Body of pancreas (tissue), 4 donors: ENCODE data around the gene SNAPIN. TPM values are rescaled to one million over a fixed set of nuclear protein-coding genes. Genes with fewer than 3 reads are reported as not detected.
"Not testable (repeated sequence)": the region's sequence is repeated elsewhere in the genome, so short reads cannot be mapped to it uniquely, and the experiment has no call there.

ENCODE experiments used
- ATAC-seq: fragments of 150-250 bp; one replicate; pipeline ENCODE4 v1.9.1; 2016
- DNase-seq, 4 donors: peaks; one replicate each; pipeline ENCODE4 v3.0.0-alpha.2; 2019
- H3K27ac ChIP-seq, 4 donors: fragments of 200-600 bp; sonication (generic); 1 replicate in 3 of 4; 2 replicates in 1 of 4; pipeline versions ENCODE4 v1.5.1 to v1.6.1; 2016 to 2019; ENCODE audit warnings: mild to moderate bottlenecking in 1 of 4, mixed read lengths in 1 of 4, moderate library complexity in 1 of 4
- H3K27me3 ChIP-seq, 2 donors: fragments of 200-600 bp; sonication (generic); one replicate each; pipeline ENCODE4 v1.6.0; 2016; ENCODE audit warnings: mild to moderate bottlenecking in 1 of 2
- H3K36me3 ChIP-seq, 2 donors: fragments of 200-600 bp; sonication (generic); replicated peaks in 1 of 2; 2 replicates each; pipeline ENCODE4 v1.5.1; 2016; ENCODE audit warnings: low read depth in 2 of 2; ENCODE audit not compliant: insufficient read depth in 1 of 2
- H3K4me1 ChIP-seq: fragments of 200-600 bp; sonication (generic); one replicate; pipeline ENCODE4 v1.6.0; 2016
- H3K4me3 ChIP-seq, 2 donors: fragments of 200-600 bp; sonication (generic); 1 replicate in 1 of 2; 2 replicates in 1 of 2; pipeline ENCODE4 v1.5.1; 2016 to 2019
- H3K9me3 ChIP-seq, 3 donors: fragments of 200-600 bp; sonication (generic); 1 replicate in 2 of 3; 2 replicates in 1 of 3; pipeline ENCODE4 v1.5.1; 2016
- POLR2A ChIP-seq, 3 donors: fragments of 450-650 bp; IDR thresholded peaks; one replicate each; pipeline ENCODE4 v1.6.1; 2016; ENCODE audit warnings: antibody characterized with exemption in 3 of 3, mild to moderate bottlenecking in 2 of 3
- WGBS, 2 donors: methylation state at CpG; one replicate each; pipeline ENCODE4 v1.1.5; 2017; 5-methylcytosine and 5-hydroxymethylcytosine counted together
- intact Hi-C: fragments of 100-400 bp; cut with DNase I; formaldehyde crosslinking; loops from one replicate; pipeline ENCODE4 v1.15.1; 2023
- total RNA-seq, 2 donors: library from RNA; depleted of rRNA; stranded (reverse); fragments of >200 nt; gene quantifications; one replicate each; pipeline ENCODE4 v1.1.0, GENCODE V29; 2016
- TF ChIP-seq, protein P1 (sequence below), 7 experiments: fragments of 450-650 bp in 4 of 7; fragments of 200-600 bp in 3 of 7; sonication (generic) in 3 of 7; IDR thresholded peaks; one replicate each; pipeline ENCODE4 v1.5.1; 2016 to 2019; ENCODE audit warnings: antibody characterized with exemption in 7 of 7

SNAPIN gene
- total RNA-seq, 2 donors from 2014 or later: 21.8 to 23.7 TPM

DNA sequence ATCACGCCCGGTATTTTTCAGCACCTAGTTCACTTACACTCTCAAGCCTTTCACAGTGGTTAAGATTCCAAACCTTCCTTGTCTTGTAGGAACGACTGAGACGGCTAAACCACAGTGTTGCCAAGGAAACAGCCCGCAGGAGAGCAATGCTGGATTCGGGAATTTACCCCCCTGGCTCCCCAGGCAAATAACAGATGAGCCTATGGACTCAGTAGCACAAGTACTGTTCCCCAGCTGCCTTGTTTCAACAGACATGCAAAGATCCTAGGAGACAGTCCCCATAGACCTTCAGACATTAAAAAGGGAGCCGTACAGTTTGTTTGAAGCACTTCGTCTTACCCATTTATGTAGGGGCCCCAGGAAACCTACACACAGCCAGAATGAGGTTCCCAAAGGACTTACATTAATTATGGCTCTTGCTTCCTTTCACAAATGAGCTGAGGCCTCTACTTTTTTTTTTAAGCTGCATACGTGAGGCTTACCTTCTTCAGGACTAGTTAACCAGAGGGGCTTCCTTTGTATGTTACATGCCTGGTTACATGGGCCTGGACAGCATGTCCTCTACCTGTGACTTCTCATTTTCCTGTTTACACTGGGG lies 2.7 kb downstream of the SNAPIN start:
- no peak overlapping the region for H3K4me3 ChIP-seq
- no peaks in the 10 kb centered on the region for H3K9me3 ChIP-seq
- no peak for DNase-seq
- peaks cover 5 to 44% of the 10 kb centered on the region in 2 donors for H3K36me3 ChIP-seq
- peaks cover 18% of the 10 kb centered on the region for H3K4me1 ChIP-seq
- no peak overlapping the region for H3K27ac ChIP-seq
- H3K27me3 ChIP-seq: no peaks in the 10 kb centered on the region
- intact Hi-C loops: no loop called here
- 60 to 63% methylated on average over 9 of the region's 9 CpGs for WGBS, 2 donors
- TF ChIP-seq, protein P1, sequence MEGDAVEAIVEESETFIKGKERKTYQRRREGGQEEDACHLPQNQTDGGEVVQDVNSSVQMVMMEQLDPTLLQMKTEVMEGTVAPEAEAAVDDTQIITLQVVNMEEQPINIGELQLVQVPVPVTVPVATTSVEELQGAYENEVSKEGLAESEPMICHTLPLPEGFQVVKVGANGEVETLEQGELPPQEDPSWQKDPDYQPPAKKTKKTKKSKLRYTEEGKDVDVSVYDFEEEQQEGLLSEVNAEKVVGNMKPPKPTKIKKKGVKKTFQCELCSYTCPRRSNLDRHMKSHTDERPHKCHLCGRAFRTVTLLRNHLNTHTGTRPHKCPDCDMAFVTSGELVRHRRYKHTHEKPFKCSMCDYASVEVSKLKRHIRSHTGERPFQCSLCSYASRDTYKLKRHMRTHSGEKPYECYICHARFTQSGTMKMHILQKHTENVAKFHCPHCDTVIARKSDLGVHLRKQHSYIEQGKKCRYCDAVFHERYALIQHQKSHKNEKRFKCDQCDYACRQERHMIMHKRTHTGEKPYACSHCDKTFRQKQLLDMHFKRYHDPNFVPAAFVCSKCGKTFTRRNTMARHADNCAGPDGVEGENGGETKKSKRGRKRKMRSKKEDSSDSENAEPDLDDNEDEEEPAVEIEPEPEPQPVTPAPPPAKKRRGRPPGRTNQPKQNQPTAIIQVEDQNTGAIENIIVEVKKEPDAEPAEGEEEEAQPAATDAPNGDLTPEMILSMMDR (IDR thresholded peaks at IDR 0.05): no peak
- peak in 1 of 3 donors; percentile 12 for TF ChIP-seq POLR2A (IDR thresholded peaks at IDR 0.05)
- ATAC-seq: no peak

DNA sequence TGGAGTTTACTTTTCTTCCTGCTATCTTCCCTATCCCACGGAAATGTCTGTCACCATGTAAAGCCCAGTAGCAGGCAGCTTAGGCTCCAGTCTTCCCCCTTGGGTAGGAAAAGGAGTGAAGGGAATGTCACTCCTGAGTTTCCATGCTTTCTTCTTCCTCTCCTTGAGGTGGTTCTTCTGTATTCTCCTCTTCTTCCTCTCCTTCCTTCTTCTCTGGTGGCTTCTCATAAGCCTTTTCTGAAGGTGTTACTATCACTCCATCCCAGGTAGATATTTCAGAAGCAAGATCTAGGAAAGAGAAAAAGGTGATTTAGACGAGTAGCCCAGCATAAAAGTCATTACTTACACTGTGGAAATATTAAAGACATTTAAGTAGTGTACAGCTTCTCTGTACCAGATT lies 3.8 kb downstream of the SNAPIN start:
- DNase-seq (no peak), ATAC-seq (no peak)
- Histone ChIP-seq H3K27ac (no peak overlapping the region), H3K9me3 (no peaks in the 10 kb centered on the region), H3K27me3 (no peaks in the 10 kb centered on the region), H3K4me1 (peaks cover 18% of the 10 kb centered on the region), H3K4me3 (no peak overlapping the region), H3K36me3 (peaks cover 5 to 54% of the 10 kb centered on the region in 2 donors)
- 38 to 52% methylated on average over 2 of the region's 2 CpGs for WGBS, 2 donors
- intact Hi-C loops: no loop called here
- TF ChIP-seq, protein P1 (IDR thresholded peaks at IDR 0.05): no peak
- no peak for TF ChIP-seq POLR2A (IDR thresholded peaks at IDR 0.05)

DNA sequence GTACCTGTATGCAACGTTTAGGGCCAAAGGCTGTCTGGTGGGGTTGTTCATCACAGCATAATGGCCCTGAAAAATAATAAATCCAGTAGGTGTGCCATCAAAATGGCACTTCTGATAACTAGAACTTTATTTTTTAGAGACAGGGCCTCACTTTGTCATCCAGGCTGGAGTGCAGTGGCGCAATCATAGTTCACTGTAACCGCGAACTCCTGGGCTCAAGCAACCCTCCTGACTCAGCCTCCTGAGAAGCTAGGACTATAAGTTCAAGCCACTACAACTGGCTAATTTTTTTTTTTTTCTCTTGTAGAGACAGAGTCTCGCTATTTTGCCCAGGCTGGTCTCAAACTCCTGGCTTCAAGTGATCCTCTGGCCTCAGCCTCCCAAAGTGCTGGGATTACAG lies 4.7 kb downstream of the SNAPIN start:
- Histone ChIP-seq H3K27me3 (no peaks in the 10 kb centered on the region), H3K4me3 (no peak overlapping the region), H3K36me3 (peaks cover 5 to 54% of the 10 kb centered on the region in 2 donors), H3K27ac (no peak overlapping the region), H3K9me3 (no peaks in the 10 kb centered on the region), H3K4me1 (peaks cover 16% of the 10 kb centered on the region)
- 81 to 82% methylated on average over 5 of the region's 5 CpGs for WGBS, 2 donors
- ATAC-seq: no peak
- intact Hi-C loops: no loop called here
- TF ChIP-seq POLR2A (IDR thresholded peaks at IDR 0.05): no peak
- TF ChIP-seq, protein P1 (IDR thresholded peaks at IDR 0.05): no peak
- no peak for DNase-seq

DNA sequence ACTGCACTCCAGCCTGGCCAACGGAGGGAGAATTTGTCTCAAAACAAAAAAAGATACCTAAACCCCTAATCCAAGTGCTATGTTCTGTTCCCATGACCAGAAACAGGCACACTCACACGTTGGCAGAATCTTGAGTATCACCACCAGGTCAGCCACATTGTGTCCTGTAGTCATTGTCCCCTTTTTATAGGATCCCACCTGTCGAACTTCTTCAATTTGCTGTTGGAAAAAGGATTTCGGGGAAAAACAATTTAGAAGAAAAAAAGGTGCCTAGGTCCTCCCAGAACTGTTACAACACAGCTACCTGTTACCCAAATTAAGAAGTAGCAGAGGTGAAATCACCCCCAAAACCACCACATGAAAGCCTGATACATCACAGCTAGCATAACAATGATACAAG lies 8.9 kb downstream of the SNAPIN start:
- Histone ChIP-seq H3K27ac (no peak overlapping the region), H3K36me3 (peaks cover 5 to 44% of the 10 kb centered on the region in 2 donors), H3K4me1 (peaks cover 24% of the 10 kb centered on the region), H3K9me3 (no peaks in the 10 kb centered on the region), H3K4me3 (no peak overlapping the region), H3K27me3 (no peaks in the 10 kb centered on the region)
- DNase-seq (no peak), ATAC-seq (no peak)
- WGBS, 2 donors: 82 to 84% methylated on average over 4 of the region's 4 CpGs
- intact Hi-C loops: no loop called here
- TF ChIP-seq, protein P1 (IDR thresholded peaks at IDR 0.05): no peak
- TF ChIP-seq POLR2A (IDR thresholded peaks at IDR 0.05): no peak

DNA sequence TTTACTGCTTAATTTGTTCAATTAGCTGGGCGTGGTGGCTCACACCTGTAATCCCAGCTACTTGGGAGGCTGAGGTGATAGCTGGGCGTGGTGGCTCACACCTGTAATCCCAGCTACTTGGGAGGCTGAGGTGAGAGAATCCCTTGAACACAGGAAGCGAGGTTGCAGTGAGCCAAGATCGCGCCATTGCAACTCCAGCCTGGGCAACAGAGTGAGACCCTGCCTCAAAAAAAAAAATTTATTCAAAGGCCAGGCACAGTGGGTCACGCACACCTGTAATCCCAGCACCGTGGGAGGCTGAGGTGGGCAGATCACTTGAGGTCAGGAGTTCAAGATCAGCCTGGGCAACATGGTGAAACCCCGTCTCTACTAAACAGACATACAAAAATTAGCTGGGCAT lies 10.2 kb downstream of the SNAPIN start:
- H3K27ac ChIP-seq, DNase-seq, ATAC-seq, H3K9me3 ChIP-seq, H3K4me3 ChIP-seq, intact Hi-C loops, H3K27me3 ChIP-seq: not testable (repeated sequence)
- 94 to 99% methylated on average over 7 to 8 of the region's 8 CpGs for WGBS, 2 donors
- Histone ChIP-seq H3K36me3 (peaks cover 5 to 34% of the 10 kb centered on the region in 2 donors), H3K4me1 (peaks cover 24% of the 10 kb centered on the region)
